ENCODE data around the gene TSPAN9.

- TF ChIP-seq POLR2A (IDR thresholded peaks at IDR 0.05) (no peak), CTCF (IDR thresholded peaks at IDR 0.05) (no peak)
Measured at GRCh38 chr12:3305464-3305863, 228.3 kb downstream of the TSPAN9 start.

All from testis (tissue), 2 donors.